ENCODE measurements around the gene ESYT2. TPM values are rescaled to one million over a fixed set of nuclear protein-coding genes. Genes with fewer than 3 reads are reported as not detected.

The ESYT2 gene
- polyA plus RNA-seq, 1 donor (not counting 4 experiments of a cell fraction or from before 2014, with no cell fraction given), result 45.9 TPM

GRCh38 chr7:158733220-158733519 is 96.1 kb downstream of the ESYT2 start:
- Histone ChIP-seq H4K20me1 (ENCODE audit: control insufficient read depth, extremely low read depth, insufficient read depth, low read length) (no peaks in the 10 kb centered on the region), H3K9me1 (ENCODE audit: control insufficient read depth, extremely low read depth, insufficient read depth, low read length) (no peaks in the 10 kb centered on the region), H3K9ac (ENCODE audit: control insufficient read depth, extremely low read depth, insufficient read depth, low read length) (no peak overlapping the region), H3K9me3 (ENCODE audit: control insufficient read depth, low read depth, low read length) (no peaks in the 10 kb centered on the region), H3K4me2 (ENCODE audit: control insufficient read depth, extremely low read depth, insufficient read depth, low read depth, low read length) (no peak overlapping the region), H3K27ac (ENCODE audit: control insufficient read depth, insufficient read depth, low read length) (no peak overlapping the region), H3K27me3 (ENCODE audit: control insufficient read depth, extremely low read depth, insufficient read depth, low read length) (no peaks in the 10 kb centered on the region), H3K4me1 (ENCODE audit: control insufficient read depth, extremely low read depth, insufficient read depth, low read length) (no peaks in the 10 kb centered on the region), H3K4me3 (ENCODE audit: control insufficient read depth in 2 of 3, extremely low read depth in 1 of 3, insufficient read depth in 2 of 3, low read depth in 1 of 3, low read length in 3 of 3) (no peak overlapping the region), H3K79me2 (ENCODE audit: control insufficient read depth, insufficient read depth, low read length) (no peaks in the 10 kb centered on the region), H3K36me3 (ENCODE audit: control insufficient read depth in 2 of 2, extremely low read depth in 1 of 2, insufficient read depth in 2 of 2, low read length in 2 of 2) (peaks cover 19 to 22% of the 10 kb centered on the region in 2 experiments), H2AFZ (ENCODE audit: control insufficient read depth, low read length) (no peak overlapping the region)
- FAIRE-seq, result no peak
- TF ChIP-seq EZH2 (IDR thresholded peaks at IDR 0.05; ENCODE audit: low read length), result no peak
- no peak for TF ChIP-seq CTCF (optimal IDR thresholded peaks at IDR 0.05 in 1 of 3, IDR thresholded peaks at IDR 0.05 in 1 of 3, conservative IDR thresholded peaks at IDR 0.05 in 1 of 3; ENCODE audit: extremely low read depth in 1 of 3, insufficient read depth in 2 of 3, low read length in 3 of 3)
- dilution Hi-C loops (cut with MboI; ENCODE audit: extremely low pct_ligation_motif_present, low sequenced_read_pairs), result no loop called here
- no peak for DNase-seq (ENCODE audit: low read depth, low spot score)

GRCh38 chr7:158732494-158733219 is 96.7 kb downstream of the ESYT2 start:
- Histone ChIP-seq H3K27ac (ENCODE audit: control insufficient read depth, insufficient read depth, low read length) (no peak overlapping the region), H3K9me1 (ENCODE audit: control insufficient read depth, extremely low read depth, insufficient read depth, low read length) (no peaks in the 10 kb centered on the region), H3K79me2 (ENCODE audit: control insufficient read depth, insufficient read depth, low read length) (no peaks in the 10 kb centered on the region), H3K27me3 (ENCODE audit: control insufficient read depth, extremely low read depth, insufficient read depth, low read length) (no peaks in the 10 kb centered on the region), H3K9me3 (ENCODE audit: control insufficient read depth, low read depth, low read length) (no peaks in the 10 kb centered on the region), H4K20me1 (ENCODE audit: control insufficient read depth, extremely low read depth, insufficient read depth, low read length) (no peaks in the 10 kb centered on the region), H3K9ac (ENCODE audit: control insufficient read depth, extremely low read depth, insufficient read depth, low read length) (no peak overlapping the region), H2AFZ (ENCODE audit: control insufficient read depth, low read length) (no peak overlapping the region), H3K4me2 (ENCODE audit: control insufficient read depth, extremely low read depth, insufficient read depth, low read depth, low read length) (no peak overlapping the region), H3K36me3 (ENCODE audit: control insufficient read depth in 2 of 2, extremely low read depth in 1 of 2, insufficient read depth in 2 of 2, low read length in 2 of 2) (peaks cover 19 to 21% of the 10 kb centered on the region in 2 experiments), H3K4me1 (ENCODE audit: control insufficient read depth, extremely low read depth, insufficient read depth, low read length) (no peaks in the 10 kb centered on the region), H3K4me3 (ENCODE audit: control insufficient read depth in 2 of 3, extremely low read depth in 1 of 3, insufficient read depth in 2 of 3, low read depth in 1 of 3, low read length in 3 of 3) (no peak overlapping the region)
- FAIRE-seq, result no peak
- dilution Hi-C loops (cut with MboI; ENCODE audit: extremely low pct_ligation_motif_present, low sequenced_read_pairs), result no loop called here
- no peak for DNase-seq (ENCODE audit: low read depth, low spot score)
- TF ChIP-seq EZH2 (IDR thresholded peaks at IDR 0.05; ENCODE audit: low read length), result no peak
- no peak for TF ChIP-seq CTCF (optimal IDR thresholded peaks at IDR 0.05 in 1 of 3, IDR thresholded peaks at IDR 0.05 in 1 of 3, conservative IDR thresholded peaks at IDR 0.05 in 1 of 3; ENCODE audit: extremely low read depth in 1 of 3, insufficient read depth in 2 of 3, low read length in 3 of 3)
